HG02885 (cell line): ENCODE data around the gene SPDYE2.
"Not testable (repeated sequence)": the region's sequence is repeated elsewhere in the genome, so short reads cannot be mapped to it uniquely, and the experiment has no call there.

Source experiments
- ATAC-seq: cut with Tn5 transposase; IDR thresholded peaks from one replicate; pipeline ENCODE4 v1.9.1; 2021; ENCODE audit warnings: mild to moderate bottlenecking; ENCODE audit not compliant: unreplicated experiment, poor library complexity

The SPDYE2 gene

GRCh38 chr7:102535062-102535615 lies 15.9 kb upstream of the SPDYE2 start:
- not testable (repeated sequence) for ATAC-seq

DNA sequence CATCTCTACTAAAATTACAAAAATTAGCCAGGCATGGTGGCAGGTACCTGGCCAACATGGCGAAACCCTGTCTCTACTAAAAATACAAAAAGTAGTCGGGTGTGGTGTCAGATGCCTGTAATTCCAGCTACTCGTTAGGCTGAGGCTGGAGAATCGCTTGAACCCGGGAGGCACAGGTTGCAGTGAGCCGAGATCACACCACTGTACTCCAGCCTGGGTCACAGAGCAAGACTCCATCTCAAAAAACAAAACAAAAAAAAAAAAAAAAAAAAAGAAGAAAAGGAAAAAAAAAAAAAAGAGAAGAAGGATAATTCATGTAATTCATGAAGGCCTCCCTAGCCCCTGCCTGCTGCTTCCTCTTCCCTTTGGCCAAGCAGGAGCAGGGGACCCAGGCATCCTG lies 10.4 kb upstream of the SPDYE2 start:
- not testable (repeated sequence) for ATAC-seq

DNA sequence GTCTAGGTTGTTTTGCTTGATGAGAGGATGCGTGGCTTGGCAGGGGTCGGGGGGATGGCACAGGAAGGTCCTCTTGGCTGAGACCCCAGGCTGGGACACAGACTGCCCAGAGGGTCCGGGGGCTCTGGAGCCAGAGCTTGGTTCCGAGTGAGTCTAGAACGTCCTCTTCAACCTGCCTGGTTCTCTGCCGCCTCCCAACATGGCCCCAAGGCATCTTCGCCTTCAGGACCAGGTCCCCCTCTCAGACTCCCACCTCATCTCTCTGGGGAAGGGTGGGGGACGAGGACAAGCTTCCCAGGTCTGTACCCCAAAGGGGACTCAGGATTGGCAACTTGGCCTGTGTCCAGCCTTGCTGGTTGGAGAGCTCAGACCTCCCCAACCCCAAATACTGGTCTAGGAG lies 8.9 kb upstream of the SPDYE2 start:
- ATAC-seq, result not testable (repeated sequence)

- not testable (repeated sequence) for ATAC-seq
Observed at GRCh38 chr7:102542771-102543170, 8.3 kb upstream of the SPDYE2 start.

- not testable (repeated sequence) for ATAC-seq
Observed at GRCh38 chr7:102543596-102543995, 7.4 kb upstream of the SPDYE2 start, which contains the start of gene UPK3BL2. TSS of gene UPK3BL2 (minus strand) at chr7:102543696. CDS start at chr7:102543636, 60 bp downstream.

DNA sequence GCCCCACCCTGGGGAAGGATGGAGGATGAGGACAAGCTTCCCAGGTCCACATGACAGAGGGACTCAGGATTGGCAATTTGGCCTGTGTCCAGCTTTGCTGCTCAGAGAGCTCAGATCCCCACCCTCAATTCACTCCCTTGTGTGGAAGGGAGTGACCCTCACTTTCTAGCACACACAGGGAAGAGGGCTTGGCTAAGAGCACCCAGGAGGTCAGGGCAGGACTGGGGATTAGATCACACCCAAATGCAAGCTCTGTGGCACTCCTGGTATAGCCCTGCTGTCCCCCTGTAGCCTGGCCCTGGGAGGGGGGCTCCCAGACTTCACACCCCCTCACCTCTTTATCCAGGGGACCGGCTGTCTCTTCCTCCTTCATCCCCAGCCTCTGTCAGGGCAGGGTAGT lies 6.7 kb upstream of the SPDYE2 start:
- not testable (repeated sequence) for ATAC-seq

GRCh38 chr7:102545288-102545687 lies 5.7 kb upstream of the SPDYE2 start:
- ATAC-seq, result not testable (repeated sequence)

GRCh38 chr7:102546353-102546752 lies 4.7 kb upstream of the SPDYE2 start:
- peak; percentile 86 for ATAC-seq

GRCh38 chr7:102568620-102569019 lies 17.6 kb downstream of the SPDYE2 start:
- ATAC-seq, result not testable (repeated sequence)

GRCh38 chr7:102572261-102573239 lies 21.5 kb downstream of the SPDYE2 start, which contains the start of gene POLR2J3:
TSS of gene POLR2J3 (minus strand) at chr7:102572583. CDS start at chr7:102572521, 62 bp downstream.
- peak; percentile 95 for ATAC-seq

DNA sequence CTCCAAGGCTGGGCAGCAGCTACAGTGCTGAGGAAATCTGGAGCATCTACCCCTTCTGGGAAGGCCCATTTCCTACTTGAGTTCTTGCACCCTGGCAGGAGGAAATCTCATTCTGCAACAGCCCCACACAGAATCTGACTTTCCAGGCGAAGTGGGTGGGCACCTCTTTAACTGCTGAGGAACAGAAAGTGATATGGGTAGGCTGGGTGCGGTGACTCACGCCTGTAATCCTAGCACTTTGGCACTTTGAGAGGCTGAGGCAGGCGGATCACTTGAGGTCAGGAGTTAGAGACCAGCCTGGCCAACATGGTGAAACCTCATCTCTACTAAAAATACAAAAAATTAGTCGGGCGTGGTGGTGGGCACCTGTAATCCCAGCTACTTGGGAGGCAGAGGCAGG lies 23.6 kb downstream of the SPDYE2 start:
- ATAC-seq, result not testable (repeated sequence)

- not testable (repeated sequence) for ATAC-seq
Observed at GRCh38 chr7:102576363-102576762, 25.3 kb downstream of the SPDYE2 start.

DNA sequence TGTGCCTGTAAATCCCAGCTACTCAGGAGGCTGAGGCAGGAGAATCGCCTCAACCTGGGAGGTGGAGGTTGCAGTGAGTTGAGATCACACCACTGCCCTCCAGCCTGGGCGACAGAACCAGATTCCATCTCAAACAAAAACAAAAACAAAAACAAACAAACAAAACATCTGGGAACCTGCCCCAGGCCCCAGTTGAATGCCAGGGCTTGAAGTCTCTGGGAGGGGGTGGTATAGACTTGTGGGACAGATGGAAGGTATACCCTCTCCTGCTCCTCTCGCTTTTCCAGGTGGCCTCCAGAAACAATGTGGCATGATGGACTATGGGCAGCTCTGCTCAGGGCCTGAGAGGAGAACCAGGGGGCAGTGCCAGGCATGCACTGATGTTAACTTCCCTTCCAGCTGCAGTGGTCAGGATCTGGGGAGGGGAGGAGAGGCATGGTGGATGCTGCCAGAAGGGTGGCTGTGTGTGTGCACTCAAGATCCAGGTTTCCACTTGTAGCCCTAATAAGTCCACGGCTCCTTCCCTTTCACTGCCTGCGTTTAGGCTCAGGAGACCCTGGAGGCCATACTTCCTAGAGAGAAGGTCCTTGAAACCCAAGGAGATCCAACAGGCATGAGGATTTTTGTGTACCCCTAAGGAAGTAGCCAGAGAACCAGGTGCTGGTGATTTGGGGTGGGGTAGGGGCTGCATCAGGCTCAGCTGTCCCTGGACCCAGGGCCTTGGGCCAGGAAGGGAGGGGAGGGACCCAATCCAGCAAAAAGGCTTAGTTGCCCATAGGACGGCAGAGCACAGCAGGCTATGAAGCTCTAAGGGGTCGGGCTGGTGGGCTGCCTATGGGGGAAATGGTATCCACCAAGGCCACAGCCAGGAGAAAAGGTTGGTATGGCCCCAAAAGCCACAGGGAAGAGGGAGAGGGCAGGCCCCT lies 26.6 kb downstream of the SPDYE2 start:
- not testable (repeated sequence) for ATAC-seq

GRCh38 chr7:102578486-102578885 lies 27.5 kb downstream of the SPDYE2 start:
- ATAC-seq, result not testable (repeated sequence)

- not testable (repeated sequence) for ATAC-seq
Observed at GRCh38 chr7:102581722-102582121, 30.7 kb downstream of the SPDYE2 start.

DNA sequence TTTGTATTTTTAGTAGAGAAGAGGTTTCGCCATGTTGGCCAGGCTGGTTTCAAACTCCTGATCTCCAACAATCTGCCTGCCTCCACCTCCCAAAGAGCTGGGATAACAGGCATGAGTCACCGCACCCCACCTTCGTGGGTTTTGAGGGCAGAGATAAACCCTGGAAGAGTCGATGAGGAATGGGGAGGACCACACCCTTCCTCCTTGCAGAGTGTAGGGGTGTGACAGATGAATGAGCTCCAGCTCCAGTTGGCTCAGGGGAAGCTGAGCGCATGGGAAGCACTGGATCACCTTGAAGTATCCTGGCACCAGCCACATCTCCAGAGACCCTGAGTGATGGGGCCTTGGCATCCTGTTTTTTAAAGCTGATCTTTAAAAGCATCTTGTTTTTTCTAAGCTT lies 32.5 kb downstream of the SPDYE2 start:
- not testable (repeated sequence) for ATAC-seq

DNA sequence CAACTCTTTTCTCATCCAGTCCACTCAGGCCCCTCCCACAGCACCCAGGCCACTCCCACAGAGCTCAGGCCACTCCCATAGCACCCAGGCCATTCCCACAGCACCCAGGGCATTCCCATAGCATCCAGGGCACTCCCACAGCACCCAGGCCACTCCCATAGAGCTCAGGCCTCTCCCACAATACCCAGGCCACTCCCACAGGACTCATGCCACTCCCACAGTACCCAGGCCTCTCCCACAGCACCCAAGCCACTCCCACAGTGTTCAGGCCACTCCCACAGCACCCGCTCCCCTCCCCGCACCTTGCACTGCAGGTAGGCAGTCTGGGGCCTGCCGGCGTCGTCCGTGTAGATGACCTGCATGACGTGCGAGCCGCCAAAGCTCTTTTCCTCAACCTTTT lies 38.8 kb downstream of the SPDYE2 start:
- ATAC-seq, result peak; percentile 52

- peak; percentile 55 for ATAC-seq
Observed at GRCh38 chr7:102592477-102593019, 41.5 kb downstream of the SPDYE2 start.

DNA sequence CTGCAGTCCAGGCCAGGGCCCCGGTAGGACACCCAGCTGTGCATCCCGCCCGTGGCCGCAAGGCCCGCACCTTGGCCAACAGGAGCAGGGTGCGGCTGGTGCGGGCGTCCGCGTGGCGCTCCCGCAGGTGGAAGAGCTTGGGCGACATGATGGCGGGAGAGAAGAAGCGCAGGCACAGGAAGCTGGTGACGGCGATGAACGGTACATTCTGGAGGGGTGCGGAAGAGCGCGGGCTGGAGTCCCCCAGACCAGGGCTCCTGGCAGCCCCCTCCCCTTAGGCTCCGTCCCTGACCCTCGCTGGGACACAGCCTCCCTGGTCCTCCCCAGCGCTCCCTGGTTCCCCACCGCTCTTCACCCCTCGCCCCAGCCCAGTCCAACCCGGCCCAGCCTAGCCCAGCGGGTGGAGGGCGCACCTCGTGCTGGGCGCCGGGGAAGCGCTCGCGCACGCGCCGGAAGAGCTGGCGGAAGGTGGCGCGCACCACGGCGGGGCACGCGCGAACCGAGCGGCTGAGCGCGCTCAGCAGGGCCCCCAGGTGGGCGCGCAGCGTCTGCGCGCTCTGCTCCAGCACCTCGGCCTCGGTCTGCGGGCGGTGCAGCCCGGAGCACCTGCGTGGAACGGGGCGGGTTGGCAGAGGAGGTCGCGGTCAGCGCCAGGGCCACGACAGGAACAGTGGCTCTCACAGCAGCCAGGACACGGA lies 42.8 kb downstream of the SPDYE2 start:
- peak; percentile 66 for ATAC-seq
